B cell (primary cell): ENCODE results near the gene MACO1. TPM values are rescaled to one million over a fixed set of nuclear protein-coding genes. Genes with fewer than 3 reads are reported as not detected.

ENCODE experiments used
- ATAC-seq: fragments of 200-7000 bp; cut with Tn5 transposase; one replicate; pipeline ENCODE4 v1.10.0; 2021; ENCODE audit warnings: low read depth, mild to moderate bottlenecking, moderate number of reproducible peaks, moderate library complexity
- CTCF ChIA-PET: fragments of 350-600 bp; sonication (Branson Sonifier 250); formaldehyde crosslinking; loops from one replicate; lab custom pipeline; 2021; ENCODE audit warnings: antibody characterized with exemption, inconsistent platforms; lab: Charles Lee
- POLR2A ChIA-PET: fragments of 350-600 bp; sonication (Branson Sonifier 250); formaldehyde crosslinking; loops from one replicate; lab custom pipeline; 2021; ENCODE audit warnings: antibody characterized with exemption; lab: Charles Lee
- DNase-seq: peaks from one replicate; pipeline ENCODE4 v3.0.0; 2013
- H2AFZ ChIP-seq: 2 replicates; pipeline ENCODE4 v1.6.1; 2012; ENCODE audit warnings: mild to moderate bottlenecking, low read depth, low read length; ENCODE audit not compliant: insufficient read depth, poor library complexity, severe bottlenecking
- H3K27ac ChIP-seq, 2 donors: 1 replicate in 1 of 2; 2 replicates in 1 of 2; pipeline ENCODE4 v1.5.1; 2012 to 2013; ENCODE audit warnings: low read length in 2 of 2, mild to moderate bottlenecking in 2 of 2, moderate library complexity in 1 of 2
- H3K27me3 ChIP-seq, 4 experiments: fragments of 200-600 bp in 1 of 4; sonication (generic) in 1 of 4; replicated peaks in 1 of 4; 1 replicate in 2 of 4; 2 replicates in 2 of 4; pipeline versions ENCODE4 v1.6.1 to v1.7.0; 2013 to 2016; ENCODE audit warnings: low read length in 3 of 4, mild to moderate bottlenecking in 2 of 4, mixed read lengths in 1 of 4, moderate library complexity in 1 of 4; ENCODE audit not compliant: insufficient read depth in 4 of 4, control insufficient read depth in 3 of 4; ENCODE audit errors: control extremely low read depth in 1 of 4
- H3K36me3 ChIP-seq, 2 experiments: replicated peaks in 1 of 2; 1 replicate in 1 of 2; 2 replicates in 1 of 2; pipeline versions ENCODE4 v1.6.1 to v1.7.1; 2013; ENCODE audit warnings: low read length in 1 of 2; ENCODE audit not compliant: insufficient read depth in 2 of 2, control insufficient read depth in 1 of 2; ENCODE audit errors: control extremely low read depth in 1 of 2, extremely low read depth in 1 of 2
- H3K4me1 ChIP-seq, 2 donors: fragments of 200-600 bp in 1 of 2; sonication (generic) in 1 of 2; 1 replicate in 1 of 2; 2 replicates in 1 of 2; pipeline versions ENCODE4 v1.5.1 to v1.6.1; 2013 to 2017; ENCODE audit warnings: low read length in 2 of 2; ENCODE audit not compliant: control insufficient read depth in 2 of 2, insufficient read depth in 2 of 2
- H3K4me2 ChIP-seq: replicated peaks from 2 replicates; pipeline ENCODE3; 2012; ENCODE audit warnings: mild to moderate bottlenecking, low read depth, low read length; ENCODE audit not compliant: poor library complexity, severe bottlenecking
- H3K4me3 ChIP-seq, 5 experiments: fragments of 200-600 bp in 1 of 5; sonication (generic) in 1 of 5; 1 replicate in 3 of 5; 2 replicates in 2 of 5; pipeline versions ENCODE4 v1.5.1 to v1.7.0; 2011 to 2016; ENCODE audit warnings: low read length in 4 of 5, mild to moderate bottlenecking in 4 of 5, low read depth in 2 of 5, control low read depth in 1 of 5, moderate library complexity in 1 of 5; ENCODE audit not compliant: insufficient read depth in 1 of 5; ENCODE audit errors: control extremely low read depth in 1 of 5, extremely low read depth in 1 of 5
- H3K79me2 ChIP-seq: fragments of 200-600 bp; sonication (generic); one replicate; pipeline ENCODE4 v1.6.0; 2016; ENCODE audit warnings: low read length; ENCODE audit not compliant: control insufficient read depth, insufficient read depth
- H3K9ac ChIP-seq: fragments of 200-600 bp; sonication (generic); 2 replicates; pipeline ENCODE4 v1.6.1; 2017; ENCODE audit warnings: mild to moderate bottlenecking, low read length, moderate library complexity
- H3K9me3 ChIP-seq, 3 donors: one replicate each; pipeline versions ENCODE4 v1.6.1 to v1.7.1; 2013; ENCODE audit warnings: low read length in 2 of 3; ENCODE audit not compliant: control insufficient read depth in 2 of 3, insufficient read depth in 1 of 3; ENCODE audit errors: control extremely low read depth in 1 of 3
- H4K20me1 ChIP-seq: 2 replicates; pipeline ENCODE4 v1.6.0; 2012; ENCODE audit warnings: mild to moderate bottlenecking, low read length; ENCODE audit not compliant: insufficient read depth, control insufficient read depth, poor library complexity, severe bottlenecking
- H3K27ac Mint-ChIP-seq: one replicate; pipeline ENCODE4 v1.8.0; 2021; ENCODE audit warnings: mixed read lengths
- H3K27me3 Mint-ChIP-seq: one replicate; pipeline ENCODE4 v1.8.0; 2021; ENCODE audit warnings: mixed read lengths
- H3K4me1 Mint-ChIP-seq: one replicate; pipeline ENCODE4 v1.8.0; 2021; ENCODE audit warnings: mixed read lengths
- H3K4me3 Mint-ChIP-seq: one replicate; pipeline ENCODE4 v1.8.0; 2021; ENCODE audit warnings: mixed read lengths
- H3K9me3 Mint-ChIP-seq: one replicate; pipeline ENCODE4 v1.8.0; 2022; ENCODE audit warnings: mixed read lengths; ENCODE audit not compliant: insufficient read depth
- EZH2 ChIP-seq: IDR thresholded peaks from 2 replicates; pipeline ENCODE4 v1.6.1; 2012; ENCODE audit warnings: borderline replicate concordance, low read depth, mild to moderate bottlenecking, moderate library complexity, low read length; ENCODE audit not compliant: insufficient read depth, poor library complexity, severe bottlenecking
- WGBS: methylation state at CpG from one replicate; pipeline ENCODE4 v1.1.5; 2013; ENCODE audit warnings: missing lambda C conversion rate; ENCODE audit not compliant: insufficient coverage; 5-methylcytosine and 5-hydroxymethylcytosine counted together
- intact Hi-C: fragments of 100-400 bp; cut with micrococcal nuclease; formaldehyde crosslinking; loops from one replicate; pipeline ENCODE4 v1.10.0; 2022
- polyA plus RNA-seq: library from polyadenylated mRNA; depleted of rRNA; stranded (reverse); fragments of >200 nt; gene quantifications from 2 replicates; pipeline ENCODE4 v1.2.3, GENCODE V29; 2012
- total RNA-seq, 2 donors: library from RNA; stranded (reverse); fragments of 120-200 nt in 1 of 2; gene quantifications; 1 replicate in 1 of 2; 2 replicates in 1 of 2; pipeline versions ENCODE4 v1.2.3 to v1.2.4, GENCODE V29; 2013 to 2022
- TF ChIP-seq, protein P1 (sequence below): fragments of 200-600 bp; IDR thresholded peaks from one replicate; pipeline ENCODE4 v1.8.0; 2022; ENCODE audit warnings: antibody characterized with exemption, mild to moderate bottlenecking

Gene MACO1
- total and polyA plus RNA-seq, 2 donors (not counting 1 experiment from before 2014, with no cell fraction given), result 4.9 to 21.2 TPM

DNA sequence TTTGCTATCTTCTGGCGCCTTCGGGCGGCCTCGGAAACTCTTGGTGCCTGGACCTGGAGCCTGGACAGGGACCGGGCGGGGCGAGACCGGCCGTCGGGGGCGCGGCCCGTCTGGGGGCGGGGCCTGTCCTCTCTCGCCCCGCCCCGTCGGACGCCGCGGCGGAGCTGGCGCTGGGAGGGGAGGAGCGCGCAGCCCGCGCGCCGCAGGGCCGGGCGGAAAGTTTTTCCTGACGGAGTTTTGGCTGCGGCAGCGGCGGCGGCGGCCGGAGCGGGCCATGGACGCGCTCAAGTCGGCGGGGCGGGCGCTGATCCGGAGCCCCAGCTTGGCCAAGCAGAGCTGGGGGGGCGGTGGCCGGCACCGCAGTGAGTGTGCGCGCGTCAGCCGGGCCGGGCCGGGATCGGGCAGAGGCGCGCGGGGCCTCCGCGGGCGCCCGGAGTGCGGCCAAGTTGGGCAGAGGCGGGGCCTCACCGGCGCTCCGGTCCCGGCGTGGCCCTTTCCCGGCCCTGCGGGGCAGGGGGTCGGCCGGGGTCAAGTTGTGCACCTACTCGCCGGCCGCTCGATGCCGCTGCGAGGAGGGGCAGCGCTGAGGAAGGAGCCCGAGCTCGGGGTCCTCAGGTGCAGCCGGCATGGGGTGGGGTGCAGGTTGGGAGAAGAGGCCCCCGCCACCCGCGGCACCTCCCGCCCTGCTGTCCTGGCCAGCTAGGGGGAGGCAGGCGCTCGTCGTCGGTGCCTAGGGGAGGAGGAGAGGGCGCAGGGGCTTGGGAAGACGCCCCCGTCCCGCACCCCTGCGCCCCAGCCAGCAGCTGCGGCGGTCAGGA lies 112.9 kb downstream of the MACO1 start, which contains the start of gene LDLRAP1:
TSS of gene LDLRAP1 (plus strand) at position 182 of the 818 bp plus-strand sequence. CDS start at position 275, 93 bp downstream.
- intact Hi-C loops, result no loop called here
- H2AFZ ChIP-seq, result peak within 1 kb of the TSS; percentile 76
- WGBS, result under 1% methylated on average over 99 of the region's 99 CpGs
- H4K20me1 ChIP-seq, result peaks cover 26% of the 10 kb centered on the region
- H3K9ac ChIP-seq, result peak within 1 kb of the TSS; percentile 79
- peak; percentile 97 for ATAC-seq
- H3K9me3 ChIP-seq, result no peaks in the 10 kb centered on the region
- no peaks in the 10 kb centered on the region for H3K36me3 ChIP-seq
- peak within 1 kb of the TSS; percentile 97 for H3K4me2 ChIP-seq
- H3K4me3 ChIP-seq, result peak within 1 kb of the TSS; percentile 15 to 75 (median 66)
- peak; percentile 74 for DNase-seq
- H3K27ac Mint-ChIP-seq, result peak within 1 kb of the TSS; percentile 78
- ChIA-PET POLR2A (interaction anchor here (0.9 kb wide), 1 partner anchor 21 kb away, joined by 3 read pairs; no protein-coding TSS in a partner anchor), CTCF (interaction anchor here (0.7 to 1.2 kb wide), 4 partner anchors 12 to 29 kb away, joined by 3 read pairs; no protein-coding TSS in a partner anchor)
- H3K27me3 ChIP-seq, result peaks cover 0 to 13% (median 3%) of the 10 kb centered on the region in 4 experiments
- peaks cover 34% of the 10 kb centered on the region for H3K79me2 ChIP-seq
- no peaks in the 10 kb centered on the region for H3K27me3 Mint-ChIP-seq
- H3K4me1 ChIP-seq, result peaks cover 15 to 34% of the 10 kb centered on the region in 2 donors
- H3K9me3 Mint-ChIP-seq, result no peaks in the 10 kb centered on the region
- peaks cover 22% of the 10 kb centered on the region for H3K4me1 Mint-ChIP-seq
- peak within 1 kb of the TSS in 1 of 2 donors; percentile 12 for H3K27ac ChIP-seq
- peak within 1 kb of the TSS; percentile 85 for H3K4me3 Mint-ChIP-seq
- no peak for TF ChIP-seq EZH2
- TF ChIP-seq, protein P1, sequence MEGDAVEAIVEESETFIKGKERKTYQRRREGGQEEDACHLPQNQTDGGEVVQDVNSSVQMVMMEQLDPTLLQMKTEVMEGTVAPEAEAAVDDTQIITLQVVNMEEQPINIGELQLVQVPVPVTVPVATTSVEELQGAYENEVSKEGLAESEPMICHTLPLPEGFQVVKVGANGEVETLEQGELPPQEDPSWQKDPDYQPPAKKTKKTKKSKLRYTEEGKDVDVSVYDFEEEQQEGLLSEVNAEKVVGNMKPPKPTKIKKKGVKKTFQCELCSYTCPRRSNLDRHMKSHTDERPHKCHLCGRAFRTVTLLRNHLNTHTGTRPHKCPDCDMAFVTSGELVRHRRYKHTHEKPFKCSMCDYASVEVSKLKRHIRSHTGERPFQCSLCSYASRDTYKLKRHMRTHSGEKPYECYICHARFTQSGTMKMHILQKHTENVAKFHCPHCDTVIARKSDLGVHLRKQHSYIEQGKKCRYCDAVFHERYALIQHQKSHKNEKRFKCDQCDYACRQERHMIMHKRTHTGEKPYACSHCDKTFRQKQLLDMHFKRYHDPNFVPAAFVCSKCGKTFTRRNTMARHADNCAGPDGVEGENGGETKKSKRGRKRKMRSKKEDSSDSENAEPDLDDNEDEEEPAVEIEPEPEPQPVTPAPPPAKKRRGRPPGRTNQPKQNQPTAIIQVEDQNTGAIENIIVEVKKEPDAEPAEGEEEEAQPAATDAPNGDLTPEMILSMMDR, result no peak
